HCT116 (cell line): ENCODE measurements around the gene NFATC3. TPM values are rescaled to one million over a fixed set of nuclear protein-coding genes. Genes with fewer than 3 reads are reported as not detected.
A peak's percentile ranks its signal among the peaks of the same experiment; 100 is the strongest.

Experiments used
- ATAC-seq: fragments of 200-7000 bp; cut with Tn5 transposase; 2 replicates; pipeline ENCODE4 v1.9.1; 2020; ENCODE audit warnings: mild to moderate bottlenecking, moderate library complexity
- BruUV-seq: library from RNA; stranded (reverse); fragments of 400-500 nt; replicated peaks from 2 replicates; lab custom pipeline; 2021; lab: Mats Ljungman, UMichigan
- CTCF ChIA-PET: fragments of 300-600 bp; sonication (Branson Sonifier 250); formaldehyde crosslinking; loops from one replicate; lab custom pipeline; 2021; ENCODE audit warnings: antibody characterized with exemption; lab: Charles Lee
- POLR2A ChIA-PET: fragments of 300-600, 350-600 bp; sonication (Branson Sonifier 250); formaldehyde crosslinking; loops from one replicate; lab custom pipeline; 2021; ENCODE audit warnings: antibody characterized with exemption; lab: Charles Lee
- RAD21 ChIA-PET, 2 experiments: fragments of 300-600 bp; sonication (Branson Sonifier 250); formaldehyde crosslinking; loops; one replicate each; lab custom pipeline; 2023; ENCODE audit warnings: low total read pairs in 2 of 2; ENCODE audit not compliant: uncharacterized antibody in 2 of 2, unreplicated experiment in 2 of 2, low non-redundant PET in 1 of 2; lab: Charles Lee
- DNase-seq: peaks from one replicate; pipeline ENCODE4 v3.0.0-alpha.2; 2010; ENCODE audit warnings: low read depth, low spot score
- H2AFZ ChIP-seq: fragments of 200-600 bp; shearing (Covaris generic), sonication (generic); 2 replicates; pipeline ENCODE4 v1.6.1; 2017; ENCODE audit warnings: low read depth, mixed run types, mixed read lengths, antibody characterized with exemption, low read length; ENCODE audit not compliant: poor library complexity, severe bottlenecking
- H3K27ac ChIP-seq: 2 replicates; pipeline ENCODE4 v1.5.1; 2012; ENCODE audit warnings: low read depth, low read length
- H3K27me3 ChIP-seq: fragments of 200-600 bp; sonication (generic); 2 replicates; pipeline ENCODE4 v1.6.1; 2016; ENCODE audit warnings: mixed run types, low read length, mixed read lengths; ENCODE audit not compliant: insufficient read depth
- H3K36me3 ChIP-seq, 2 experiments: fragments of 200-500 bp in 1 of 2; fragments of 200-600 bp in 1 of 2; sonication (Bioruptor generic) in 1 of 2; sonication (generic) in 1 of 2; 2 replicates each; pipeline versions ENCODE4 v1.5.1 to v1.6.1; 2014 to 2016; ENCODE audit warnings: low read length in 2 of 2, inconsistent platforms in 1 of 2, mixed read lengths in 1 of 2, mixed run types in 1 of 2; ENCODE audit not compliant: insufficient read depth in 2 of 2, control insufficient read depth in 1 of 2
- H3K4me1 ChIP-seq, 2 experiments: fragments of 200-600 bp in 1 of 2; sonication (generic) in 1 of 2; 2 replicates each; pipeline versions ENCODE4 v1.5.1 to v1.6.1; 2012 to 2017; ENCODE audit warnings: low read length in 2 of 2, inconsistent platforms in 1 of 2, mild to moderate bottlenecking in 1 of 2, mixed read lengths in 1 of 2, mixed run types in 1 of 2, moderate library complexity in 1 of 2; ENCODE audit not compliant: insufficient read depth in 2 of 2, control insufficient read depth in 1 of 2
- H3K4me2 ChIP-seq: fragments of 200-600 bp; sonication (generic); 2 replicates; pipeline ENCODE4 v1.6.1; 2017; ENCODE audit warnings: mixed run types, low read length, mixed read lengths
- H3K4me3 ChIP-seq, 2 experiments: fragments of 200-600 bp in 1 of 2; sonication (generic) in 1 of 2; replicated peaks in 1 of 2; 2 replicates each; pipeline ENCODE4 v1.5.1; 2011 to 2016; ENCODE audit warnings: low read length in 2 of 2, control low read depth in 1 of 2, low read depth in 1 of 2, mild to moderate bottlenecking in 1 of 2, mixed read lengths in 1 of 2, mixed run types in 1 of 2
- H3K79me2 ChIP-seq: fragments of 200-600 bp; sonication (generic); 2 replicates; pipeline ENCODE4 v1.6.1; 2017; ENCODE audit warnings: mild to moderate bottlenecking, mixed run types, low read length, moderate library complexity, mixed read lengths; ENCODE audit not compliant: insufficient read depth
- H3K9ac ChIP-seq: fragments of 200-600 bp; sonication (generic); 2 replicates; pipeline ENCODE4 v1.6.1; 2016; ENCODE audit warnings: low read length, mixed read lengths
- H3K9me2 ChIP-seq: fragments of 200-600 bp; sonication (generic), shearing (Covaris generic); 2 replicates; pipeline ENCODE4 v1.6.1; 2017; ENCODE audit warnings: mixed run types, mild to moderate bottlenecking, moderate library complexity; ENCODE audit not compliant: insufficient read depth
- H3K9me3 ChIP-seq, 2 experiments: fragments of 200-500 bp in 1 of 2; fragments of 200-600 bp in 1 of 2; sonication (Bioruptor generic) in 1 of 2; sonication (generic) in 1 of 2; 2 replicates each; pipeline ENCODE4 v1.6.1; 2014 to 2017; ENCODE audit warnings: low read length in 2 of 2, mixed read lengths in 2 of 2, inconsistent platforms in 1 of 2, low read depth in 1 of 2, mild to moderate bottlenecking in 1 of 2, mixed run types in 1 of 2, moderate library complexity in 1 of 2; ENCODE audit not compliant: control insufficient read depth in 1 of 2, insufficient read depth in 1 of 2
- H4K20me1 ChIP-seq: fragments of 200-600 bp; sonication (generic), shearing (Covaris generic); 2 replicates; pipeline ENCODE4 v1.6.1; 2017; ENCODE audit warnings: mixed run types, mild to moderate bottlenecking, moderate library complexity; ENCODE audit not compliant: insufficient read depth
- CBX3 ChIP-seq: IDR thresholded peaks from 2 replicates; pipeline ENCODE4 v1.6.1; 2012; ENCODE audit warnings: low read depth
- CEBPB ChIP-seq: IDR thresholded peaks from 2 replicates; pipeline ENCODE4 v1.6.1; 2012; ENCODE audit warnings: low read depth
- EGR1 ChIP-seq: IDR thresholded peaks from 2 replicates; pipeline ENCODE4 v1.6.1; 2012; ENCODE audit warnings: low read depth
- ELF1 ChIP-seq: IDR thresholded peaks from 2 replicates; pipeline ENCODE4 v1.6.1; 2012; ENCODE audit warnings: low read depth, borderline replicate concordance
- EZH2phosphoT487 ChIP-seq: fragments of 200-600 bp; IDR thresholded peaks from 2 replicates; pipeline ENCODE4 v1.6.1; 2018; ENCODE audit warnings: antibody characterized with exemption, borderline replicate concordance
- FOSL1 ChIP-seq: IDR thresholded peaks from 2 replicates; pipeline ENCODE4 v1.6.1; 2012; ENCODE audit warnings: low read depth
- POLR2A ChIP-seq: IDR thresholded peaks from 2 replicates; pipeline ENCODE4 v1.7.0; 2011; ENCODE audit warnings: borderline replicate concordance; ENCODE audit not compliant: insufficient read depth, insufficient read length; ENCODE audit errors: extremely low read depth
- RAD21 ChIP-seq: IDR thresholded peaks from 2 replicates; pipeline ENCODE4 v1.6.1; 2012; ENCODE audit warnings: low read depth, mild to moderate bottlenecking
- TCF7L2 ChIP-seq: IDR thresholded peaks from 2 replicates; pipeline ENCODE4 v1.7.0; 2011; ENCODE audit warnings: borderline replicate concordance, inconsistent platforms; ENCODE audit not compliant: insufficient read depth, insufficient read length; ENCODE audit errors: extremely low read depth
- ZFX ChIP-seq: fragments of 450-650 bp; IDR thresholded peaks from 2 replicates; pipeline ENCODE4 v1.6.1; 2017
- ZNF274 ChIP-seq: fragments of 200-500 bp; sonication (Bioruptor generic); IDR thresholded peaks from 2 replicates; pipeline ENCODE4 v1.6.1; 2014; ENCODE audit warnings: mild to moderate bottlenecking, low read depth, low read length, inconsistent platforms
- intact Hi-C: fragments of 100-400 bp; cut with micrococcal nuclease; formaldehyde crosslinking; loops from 2 replicates; pipeline ENCODE4 v1.10.0; 2022
- total RNA-seq: library from RNA; stranded (reverse); gene quantifications from one replicate; pipeline ENCODE4 v1.2.1, GENCODE V29; 2021; ENCODE audit not compliant: unreplicated experiment
- TF ChIP-seq, protein P1 (sequence below): IDR thresholded peaks from 2 replicates; pipeline ENCODE4 v1.6.1; 2012; ENCODE audit warnings: low read depth
- TF ChIP-seq, protein P2 (sequence below): IDR thresholded peaks from 2 replicates; pipeline ENCODE4 v1.6.1; 2012
- TF ChIP-seq, protein P3 (sequence below): IDR thresholded peaks from 2 replicates; pipeline ENCODE4 v1.6.1; 2012

NFATC3 gene
- total RNA-seq, 1 experiment from 2014 or later = 25.6 TPM

DNA sequence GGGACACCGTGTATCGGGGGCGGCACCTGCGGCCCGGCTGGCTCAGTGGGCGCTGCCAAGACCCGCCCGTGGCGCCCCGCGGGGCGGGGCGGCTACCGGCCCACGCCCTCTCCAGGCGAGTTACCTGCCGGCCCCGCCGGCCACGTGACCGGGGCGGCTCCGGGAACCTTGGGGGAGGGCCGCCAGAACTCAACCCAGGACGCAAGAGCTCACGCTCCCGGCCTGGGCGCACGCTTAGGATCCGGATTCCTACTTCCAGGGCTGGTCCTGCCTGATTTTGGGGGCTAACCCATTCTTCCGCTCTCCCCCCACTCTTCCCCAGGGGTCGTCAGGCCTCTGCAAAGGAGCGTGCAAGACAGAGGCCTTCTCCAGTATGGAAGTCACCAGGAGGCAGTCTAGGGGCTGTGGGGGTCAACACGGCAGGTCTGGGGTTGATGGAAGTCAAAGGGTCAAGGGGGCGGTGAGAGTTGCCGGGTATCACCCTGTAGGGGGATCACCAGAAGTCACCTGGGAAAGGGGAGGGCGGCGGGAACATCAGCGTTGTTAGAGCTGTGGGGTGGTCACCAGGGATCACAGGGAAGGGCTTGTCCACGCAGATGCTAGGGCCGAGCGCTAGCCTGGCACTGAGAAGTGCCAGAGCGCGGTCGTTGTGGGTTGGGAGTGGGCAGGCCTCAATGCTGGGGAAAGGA, 151.1 kb downstream of the NFATC3 start (continued):
- no peak for TF ChIP-seq ZNF274
- no peak for TF ChIP-seq EGR1
- no peak for TF ChIP-seq CBX3
- TF ChIP-seq CEBPB = no peak
- peak; percentile 41 for TF ChIP-seq TCF7L2
- no peak for TF ChIP-seq FOSL1
- TF ChIP-seq, protein P1, sequence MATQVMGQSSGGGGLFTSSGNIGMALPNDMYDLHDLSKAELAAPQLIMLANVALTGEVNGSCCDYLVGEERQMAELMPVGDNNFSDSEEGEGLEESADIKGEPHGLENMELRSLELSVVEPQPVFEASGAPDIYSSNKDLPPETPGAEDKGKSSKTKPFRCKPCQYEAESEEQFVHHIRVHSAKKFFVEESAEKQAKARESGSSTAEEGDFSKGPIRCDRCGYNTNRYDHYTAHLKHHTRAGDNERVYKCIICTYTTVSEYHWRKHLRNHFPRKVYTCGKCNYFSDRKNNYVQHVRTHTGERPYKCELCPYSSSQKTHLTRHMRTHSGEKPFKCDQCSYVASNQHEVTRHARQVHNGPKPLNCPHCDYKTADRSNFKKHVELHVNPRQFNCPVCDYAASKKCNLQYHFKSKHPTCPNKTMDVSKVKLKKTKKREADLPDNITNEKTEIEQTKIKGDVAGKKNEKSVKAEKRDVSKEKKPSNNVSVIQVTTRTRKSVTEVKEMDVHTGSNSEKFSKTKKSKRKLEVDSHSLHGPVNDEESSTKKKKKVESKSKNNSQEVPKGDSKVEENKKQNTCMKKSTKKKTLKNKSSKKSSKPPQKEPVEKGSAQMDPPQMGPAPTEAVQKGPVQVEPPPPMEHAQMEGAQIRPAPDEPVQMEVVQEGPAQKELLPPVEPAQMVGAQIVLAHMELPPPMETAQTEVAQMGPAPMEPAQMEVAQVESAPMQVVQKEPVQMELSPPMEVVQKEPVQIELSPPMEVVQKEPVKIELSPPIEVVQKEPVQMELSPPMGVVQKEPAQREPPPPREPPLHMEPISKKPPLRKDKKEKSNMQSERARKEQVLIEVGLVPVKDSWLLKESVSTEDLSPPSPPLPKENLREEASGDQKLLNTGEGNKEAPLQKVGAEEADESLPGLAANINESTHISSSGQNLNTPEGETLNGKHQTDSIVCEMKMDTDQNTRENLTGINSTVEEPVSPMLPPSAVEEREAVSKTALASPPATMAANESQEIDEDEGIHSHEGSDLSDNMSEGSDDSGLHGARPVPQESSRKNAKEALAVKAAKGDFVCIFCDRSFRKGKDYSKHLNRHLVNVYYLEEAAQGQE = no peak
- TF ChIP-seq EZH2phosphoT487 = no peak
- TF ChIP-seq, protein P2, sequence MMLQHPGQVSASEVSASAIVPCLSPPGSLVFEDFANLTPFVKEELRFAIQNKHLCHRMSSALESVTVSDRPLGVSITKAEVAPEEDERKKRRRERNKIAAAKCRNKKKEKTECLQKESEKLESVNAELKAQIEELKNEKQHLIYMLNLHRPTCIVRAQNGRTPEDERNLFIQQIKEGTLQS = no peak

DNA sequence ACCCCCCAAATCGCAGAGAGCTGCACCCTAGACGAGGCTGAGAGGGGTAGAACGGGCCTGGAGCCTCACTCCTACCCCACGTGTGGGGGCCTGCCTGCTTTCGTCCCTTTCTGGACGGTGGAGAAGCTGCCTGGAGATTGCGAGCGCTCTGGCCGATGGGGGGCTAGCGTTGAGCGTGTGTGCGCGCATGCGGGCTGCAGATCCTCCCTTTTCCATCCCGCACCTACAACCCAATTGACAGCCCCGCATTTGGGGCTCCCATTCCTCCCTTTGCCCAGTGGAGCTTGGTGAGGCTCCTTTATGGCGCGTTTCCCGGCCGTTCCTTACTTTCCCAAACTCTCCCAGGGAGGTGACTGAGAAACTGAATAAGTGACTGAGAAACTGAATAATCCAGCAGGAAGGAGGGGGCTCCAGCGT, 151.7 kb downstream of the NFATC3 start:
- Histone ChIP-seq H3K4me2 (peak overlapping the region; percentile 97), H4K20me1 (peaks cover 4% of the 10 kb centered on the region; the same call in 1 of the 2 replicates), H3K4me3 (peak overlapping the region; percentile 56 to 88), H3K79me2 (peaks cover 43% of the 10 kb centered on the region), H3K9ac (peak overlapping the region; percentile 98), H3K27me3 (no peaks in the 10 kb centered on the region), H3K9me3 (no peaks in the 10 kb centered on the region), H3K36me3 (peaks cover 7 to 14% of the 10 kb centered on the region in 2 experiments; a peak in 2 of 4 replicates), H2AFZ (no peak overlapping the region), H3K9me2 (no peaks in the 10 kb centered on the region), H3K27ac (peak overlapping the region; percentile 86), H3K4me1 (peaks cover 29 to 47% of the 10 kb centered on the region in 2 experiments)
- TF ChIP-seq, protein P3, sequence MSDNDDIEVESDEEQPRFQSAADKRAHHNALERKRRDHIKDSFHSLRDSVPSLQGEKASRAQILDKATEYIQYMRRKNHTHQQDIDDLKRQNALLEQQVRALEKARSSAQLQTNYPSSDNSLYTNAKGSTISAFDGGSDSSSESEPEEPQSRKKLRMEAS = no peak
- no peak for TF ChIP-seq RAD21
- TF ChIP-seq ZFX = peak; percentile 58; the same call in 1 of the 2 replicates
- TF ChIP-seq POLR2A = no peak
- TF ChIP-seq ELF1 = no peak
- TF ChIP-seq ZNF274 = no peak
- TF ChIP-seq FOSL1 = no peak
- DNase-seq (no peak), ATAC-seq (peak; percentile 2; the same call in 1 of the 2 replicates)
- RAD21 ChIA-PET = no interaction called here
- TSS peak; percentile 27 for BruUV-seq
- intact Hi-C loops = loop anchor here (10.0 kb wide), 1 partner anchor 712 kb away; the partner anchor contains the start of gene RIPOR1
- POLR2A ChIA-PET = interaction anchor here (0.9 to 1.4 kb wide), 3 partner anchors 9 to 149 kb away, joined by 3 to 4 read pairs (median 3); partner anchors contain the start of gene PLA2G15
- CTCF ChIA-PET = interaction anchor here (1.4 to 4.3 kb wide), 3 partner anchors 10 to 143 kb away, joined by 4 to 14 read pairs (median 4); partner anchors contain the start of gene SLC7A6
